ENCODE data around the gene VSIG4. TPM values are rescaled to one million over a fixed set of nuclear protein-coding genes. Genes with fewer than 3 reads are reported as not detected.

Gene VSIG4
- total and polyA plus RNA-seq, 10 of the 15 experiments (the other 5 are each of a cell fraction or from before 2014, with no cell fraction given), result 0.05 to 0.36 TPM; not detected in 8

GRCh38 chrX:66021765-66022631 lies 17.9 kb downstream of the VSIG4 start:
- H3K9me3 ChIP-seq (replicated peaks; ENCODE audit: control insufficient read depth, insufficient read depth, low read length), result no peaks in the 10 kb centered on the region
- TF ChIP-seq ZBTB40 (IDR thresholded peaks at IDR 0.05; ENCODE audit: borderline replicate concordance), result no peak
- TF ChIP-seq ZBTB11 (CRISPR knock-in tag; IDR thresholded peaks at IDR 0.05), result no peak
- no peak for TF ChIP-seq SMC3 (IDR thresholded peaks at IDR 0.05; ENCODE audit: borderline replicate concordance, low read length)
- no peak for TF ChIP-seq SKIL (IDR thresholded peaks at IDR 0.05; ENCODE audit: low read depth, poor library complexity, severe bottlenecking)
- no peak for TF ChIP-seq BRCA1 (IDR thresholded peaks at IDR 0.05; ENCODE audit: low read depth, low read length)
- TF ChIP-seq TBL1XR1 (IDR thresholded peaks at IDR 0.05; ENCODE audit: low read depth, low read length), result no peak
- TF ChIP-seq SIN3A (IDR thresholded peaks at IDR 0.05; ENCODE audit: low read depth, low read length), result no peak
- no peak for TF ChIP-seq KAT2A (conservative IDR thresholded peaks at IDR 0.05; ENCODE audit: control insufficient read depth, low read depth, low read length)
- H3K27me3 ChIP-seq (replicated peaks in 1 of 2; ENCODE audit: control insufficient read depth in 2 of 2, insufficient read depth in 2 of 2, low read length in 1 of 2), result no peaks in the 10 kb centered on the region
- intact Hi-C loops (cut with micrococcal nuclease; ENCODE audit: unreplicated experiment), result no loop called here
- 58% methylated on average over 9 of the region's 9 CpGs for WGBS (ENCODE audit: insufficient coverage, insufficient replicate concordance, low lambda C conversion rate, missing lambda C conversion rate)
- POLR2A ChIA-PET, result no interaction called here
- no peak overlapping the region for H3K9ac ChIP-seq (ENCODE audit: control insufficient read depth, insufficient read depth, low read length)
- H3K4me1 ChIP-seq (ENCODE audit: control insufficient read depth, insufficient read depth, low read length), result peaks cover 28% of the 10 kb centered on the region
- no peak overlapping the region for H2AFZ ChIP-seq (ENCODE audit: control insufficient read depth, low read depth, low read length)
- no peaks in the 10 kb centered on the region for H4K20me1 ChIP-seq (ENCODE audit: control insufficient read depth, insufficient read depth)
- H3K4me2 ChIP-seq (ENCODE audit: control insufficient read depth, insufficient read depth), result no peak overlapping the region
- CTCF ChIA-PET, result interaction anchor here (0.9 to 7.0 kb wide), 4 partner anchors 9 to 179 kb away, joined by 4 to 47 read pairs (median 6); no protein-coding TSS in a partner anchor
- no peak for ATAC-seq
- H3K36me3 ChIP-seq (ENCODE audit: control insufficient read depth in 2 of 2, insufficient read depth in 2 of 2, low read length in 1 of 2), result no peaks in the 10 kb centered on the region
- no peak for DNase-seq (ENCODE audit: low read depth, low spot score)
- no peak overlapping the region for H3K27ac ChIP-seq (ENCODE audit: control insufficient read depth, insufficient read depth)
- RAD21 ChIA-PET (ENCODE audit: unreplicated experiment), result interaction anchor here (1.6 kb wide), 1 partner anchor 9 kb away, joined by 8 read pairs; no protein-coding TSS in a partner anchor
- no peak overlapping the region for H3K4me3 ChIP-seq
- in situ Hi-C loops (cut with MboI), result loop anchor here (25.0 kb wide), 1 partner anchor 1810 kb away; the partner anchor contains the start of gene AMER1
- SMC1A ChIA-PET (ENCODE audit: uncharacterized antibody, unreplicated experiment), result interaction anchor here (0.6 to 10.6 kb wide), 8 partner anchors 9 to 441 kb away, joined by 3 to 85 read pairs (median 4); partner anchors contain the start of gene VSIG4
- no TSS peak for BruUV-seq (replicated peaks)
- FAIRE-seq, result no peak
- no peaks in the 10 kb centered on the region for H3K79me2 ChIP-seq (ENCODE audit: control insufficient read depth, insufficient read depth, low read length)

All from GM12878 (cell line).